ENCODE results near the gene PLCH1.
"Not testable (repeated sequence)": the region's sequence is repeated elsewhere in the genome, so short reads cannot be mapped to it uniquely, and the experiment has no call there.

The PLCH1 gene

DNA sequence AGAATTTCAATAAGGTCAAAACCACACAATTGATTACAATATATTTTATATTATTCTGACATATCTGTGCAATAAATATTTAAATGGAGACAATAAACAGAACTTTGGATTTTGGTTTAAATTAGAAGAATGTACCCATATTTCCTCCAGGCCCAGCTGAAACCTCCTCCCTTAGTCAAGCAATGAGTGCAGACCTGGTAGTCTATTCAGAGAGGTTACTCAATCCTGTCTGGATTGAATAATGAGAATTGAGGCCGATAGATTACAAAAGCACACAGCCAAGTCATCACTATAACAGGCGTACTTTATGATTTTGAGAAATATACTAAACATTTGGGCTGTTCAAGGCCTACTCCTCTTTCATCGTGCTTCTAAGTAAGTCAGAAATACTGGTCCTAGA is 336.9 kb downstream of the PLCH1 start:
- no peak for DNase-seq

DNA sequence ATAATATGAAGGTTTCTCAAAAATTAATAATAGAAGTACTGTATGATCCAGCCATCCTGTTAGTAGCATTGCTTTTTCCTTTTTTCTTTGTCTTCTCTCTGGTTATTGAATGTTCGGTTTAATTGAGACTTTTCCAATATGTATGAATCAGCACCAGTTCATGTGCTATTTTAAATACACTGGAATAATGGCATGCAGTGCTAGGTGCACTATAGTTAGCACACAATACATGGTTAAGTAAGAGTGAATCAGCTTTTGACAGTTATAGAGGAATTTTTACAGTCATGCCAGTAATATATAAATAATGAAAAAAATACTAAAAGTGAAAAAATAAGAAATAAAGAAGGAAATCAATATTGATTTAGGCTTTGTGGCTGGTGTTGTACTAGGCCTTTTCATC is 337.5 kb downstream of the PLCH1 start:
- no peak for DNase-seq

DNA sequence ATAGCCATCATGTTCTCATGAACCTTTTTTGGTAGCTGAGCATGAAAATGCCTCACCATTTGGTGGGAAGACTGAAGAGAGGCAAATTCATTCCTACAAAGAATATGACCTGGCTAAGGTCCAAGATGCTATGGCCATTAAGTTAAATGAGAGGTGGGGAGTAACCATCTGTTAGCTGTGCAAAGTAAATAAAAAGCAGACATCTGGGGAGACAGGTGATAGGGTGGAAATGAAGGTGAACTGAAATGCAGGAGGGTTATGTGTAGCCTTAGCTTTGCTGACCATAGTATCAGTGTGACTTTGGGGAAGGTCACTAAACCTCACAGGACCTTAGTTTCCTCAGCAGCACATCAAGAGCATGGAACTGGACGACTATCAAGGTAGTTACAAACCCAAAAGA is 340.4 kb downstream of the PLCH1 start:
- no peak for DNase-seq

DNA sequence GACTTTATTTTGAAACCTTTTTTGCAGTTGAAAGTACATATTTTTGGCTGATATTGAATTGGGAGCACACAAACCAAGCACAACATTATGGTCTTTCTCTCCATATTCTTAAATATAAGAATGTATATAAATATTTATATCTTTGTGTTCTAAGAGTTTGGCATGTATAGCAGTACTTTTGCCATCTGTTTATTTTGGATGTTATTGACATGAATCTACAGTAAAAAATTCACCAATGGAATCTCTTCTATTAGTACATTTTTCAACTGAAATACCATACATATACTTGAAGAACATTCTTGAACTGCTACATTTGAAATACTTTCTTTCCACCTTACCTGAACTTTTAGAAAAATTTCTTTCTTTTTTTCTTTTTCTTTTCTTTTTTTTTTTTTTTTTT is 342.2 kb downstream of the PLCH1 start:
- DNase-seq, result no peak

DNA sequence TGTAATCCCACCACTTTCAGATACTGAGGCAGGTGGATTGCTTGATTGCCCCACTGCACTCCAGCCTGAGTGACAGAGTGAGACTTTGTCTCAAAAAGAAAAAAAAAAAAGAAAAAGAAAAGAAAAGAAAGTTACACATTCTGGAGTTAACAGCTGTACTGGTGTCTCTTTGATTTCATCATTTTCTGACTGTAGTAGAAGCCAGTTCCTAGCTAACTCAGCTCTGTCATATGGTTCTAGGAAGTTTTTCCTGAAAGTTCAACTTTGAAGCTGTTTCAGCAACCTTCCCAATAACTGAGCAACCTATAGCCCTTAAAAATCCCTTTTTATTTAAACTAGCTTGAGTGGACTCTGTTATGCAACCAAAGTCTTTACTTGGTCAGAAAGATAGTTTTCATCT is 346.8 kb downstream of the PLCH1 start:
- DNase-seq, result no peak

DNA sequence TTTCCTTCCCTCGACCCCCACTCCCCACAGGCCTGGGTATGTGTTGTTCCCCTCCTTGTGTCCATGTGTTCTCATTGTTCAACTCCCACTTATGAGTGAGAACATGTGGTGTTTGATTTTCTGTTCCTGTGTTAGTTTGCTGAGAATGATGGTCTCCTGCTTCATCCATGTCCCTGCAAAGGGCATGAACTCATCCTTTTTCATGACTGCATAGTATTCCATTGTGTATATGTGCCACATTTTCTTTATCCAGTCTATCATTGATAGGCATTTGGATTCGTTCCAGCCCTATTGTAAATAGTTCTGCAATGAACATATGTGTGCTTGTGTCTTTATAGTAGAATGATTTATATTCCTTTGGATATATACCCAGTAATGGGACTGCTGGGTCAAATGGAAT is 350.0 kb downstream of the PLCH1 start:
- not testable (repeated sequence) for DNase-seq

DNA sequence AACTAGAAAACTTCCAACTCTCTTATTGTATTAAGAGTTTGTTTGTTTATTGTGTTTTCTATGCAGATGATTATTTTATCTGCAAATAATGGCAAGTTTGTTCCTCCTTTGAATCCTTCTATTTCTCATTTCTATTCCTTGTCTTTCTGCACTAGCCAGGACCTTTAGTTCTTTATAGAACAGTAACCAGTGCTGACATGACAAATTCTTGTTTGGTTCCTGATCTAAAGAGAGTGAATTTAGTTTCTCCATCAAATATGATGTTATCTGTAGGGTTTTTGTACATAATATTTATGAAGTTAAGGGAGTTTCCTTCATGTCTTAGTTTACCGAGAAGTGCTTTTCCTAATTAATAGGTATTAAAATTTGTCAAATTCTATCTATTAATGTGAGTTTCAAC is 350.6 kb downstream of the PLCH1 start:
- no peak for DNase-seq

DNA sequence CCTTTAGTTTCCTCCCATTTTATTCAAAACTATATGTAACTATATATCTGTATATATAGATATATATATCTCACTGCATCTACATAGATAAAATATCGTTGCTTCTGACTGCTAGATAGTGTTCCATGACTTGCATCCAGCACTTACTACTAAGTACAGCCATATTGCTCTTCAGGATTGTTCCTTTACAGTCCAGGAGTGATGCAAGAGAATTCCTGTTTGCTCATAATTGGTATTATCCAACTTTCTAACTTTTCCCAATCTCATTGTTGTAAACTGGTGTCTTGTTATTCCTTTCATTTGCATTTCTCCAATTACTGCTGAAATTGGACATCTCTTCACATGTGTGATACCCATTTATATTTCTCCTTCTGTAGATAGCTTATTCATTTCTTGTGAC is 351.6 kb downstream of the PLCH1 start:
- no peak for DNase-seq

DNA sequence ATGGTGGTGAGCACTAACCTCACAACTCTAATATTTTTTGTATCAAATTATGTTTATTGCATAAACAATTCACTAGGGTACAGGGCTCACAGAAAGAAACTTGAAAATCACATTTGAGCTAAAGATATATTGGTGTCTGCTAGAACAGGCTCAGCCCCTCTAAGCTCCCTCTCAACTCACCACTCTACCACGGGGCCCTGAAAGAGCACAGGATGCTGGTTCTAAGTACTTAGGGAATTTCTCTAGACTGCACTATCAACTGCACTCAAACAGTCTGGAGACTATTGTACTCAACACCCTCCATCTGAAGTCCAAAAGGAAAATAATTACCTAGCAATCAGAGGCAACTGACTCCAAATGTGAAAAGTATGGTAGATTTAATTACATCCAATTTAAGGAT is 352.7 kb downstream of the PLCH1 start:
- DNase-seq, result no peak

DNA sequence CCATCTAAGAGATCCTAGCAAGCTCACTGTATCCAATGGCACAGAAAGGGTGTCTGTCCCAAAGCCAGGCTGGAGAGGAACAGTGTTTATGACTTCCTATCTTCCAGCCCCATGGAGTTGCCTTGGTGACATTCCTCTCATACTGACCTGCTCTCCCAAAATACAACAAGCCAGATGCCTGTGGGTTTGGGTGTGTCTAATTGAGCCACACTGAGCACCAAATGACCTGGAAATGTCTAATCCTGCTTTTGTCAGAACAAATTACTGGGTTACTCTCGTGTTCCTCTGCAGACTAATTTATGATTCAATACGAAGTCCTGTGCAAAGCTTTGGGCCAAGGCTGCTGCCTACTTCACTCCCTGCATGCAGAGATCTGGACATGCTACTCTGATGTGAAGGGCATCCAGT is 353.3 kb downstream of the PLCH1 start:
- DNase-seq, result no peak

DNA sequence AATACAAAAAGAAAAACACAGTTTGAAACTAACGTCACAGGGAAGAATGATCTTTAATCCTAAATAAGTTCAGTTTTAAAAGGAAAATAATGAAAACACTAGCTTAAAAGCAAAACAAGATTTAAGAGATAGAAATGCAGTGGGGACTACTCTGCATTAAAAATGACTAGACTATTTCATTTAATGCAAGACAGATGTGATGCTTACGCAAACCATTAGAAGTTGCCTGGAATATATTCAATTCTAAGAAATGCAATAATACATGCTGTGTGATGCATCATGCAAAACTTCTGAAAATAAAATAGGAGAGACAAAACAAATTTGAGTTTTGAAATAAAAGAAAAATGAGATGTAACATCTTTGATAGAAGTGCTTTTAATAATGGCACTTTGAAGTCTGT is 353.8 kb downstream of the PLCH1 start:
- DNase-seq, result no peak

DNA sequence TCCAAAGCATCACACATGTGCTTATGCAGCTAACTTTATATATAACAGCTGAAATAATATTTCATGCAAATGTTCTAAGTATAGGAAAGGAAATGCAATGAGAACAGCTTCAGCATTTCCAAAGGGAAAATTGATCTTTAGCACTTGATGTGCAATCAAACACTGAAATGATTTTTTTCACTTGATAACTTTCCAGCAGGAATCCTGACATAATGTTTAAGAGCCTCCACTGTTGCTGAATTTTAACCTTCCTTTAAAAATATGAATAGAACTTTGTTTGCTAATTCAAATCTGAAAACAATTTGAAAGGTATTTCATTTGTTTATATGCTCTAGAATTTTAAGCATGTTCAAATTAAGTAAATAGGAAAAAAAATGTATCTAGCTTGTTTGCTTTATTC is 354.5 kb downstream of the PLCH1 start:
- DNase-seq, result no peak

DNA sequence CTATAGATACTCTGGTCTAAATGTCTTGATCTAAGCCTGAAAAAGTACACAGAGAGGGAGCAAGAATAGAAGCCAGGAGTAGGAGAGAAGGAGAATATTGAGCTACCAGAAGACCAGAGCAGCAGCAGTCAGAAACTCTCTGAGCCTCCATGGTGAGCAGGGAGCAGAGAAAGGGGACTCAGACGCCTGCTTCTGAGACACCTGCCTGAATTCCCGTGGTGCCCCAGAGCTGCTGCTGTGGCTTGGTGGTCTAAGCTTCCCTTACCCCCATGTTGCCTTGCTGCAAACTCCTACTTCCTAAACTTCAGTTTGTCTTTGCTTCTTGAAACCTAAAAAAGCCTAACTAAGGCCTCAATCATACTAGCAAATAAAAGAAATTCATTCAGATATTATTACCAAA is 356.5 kb downstream of the PLCH1 start:
- no peak for DNase-seq

DNA sequence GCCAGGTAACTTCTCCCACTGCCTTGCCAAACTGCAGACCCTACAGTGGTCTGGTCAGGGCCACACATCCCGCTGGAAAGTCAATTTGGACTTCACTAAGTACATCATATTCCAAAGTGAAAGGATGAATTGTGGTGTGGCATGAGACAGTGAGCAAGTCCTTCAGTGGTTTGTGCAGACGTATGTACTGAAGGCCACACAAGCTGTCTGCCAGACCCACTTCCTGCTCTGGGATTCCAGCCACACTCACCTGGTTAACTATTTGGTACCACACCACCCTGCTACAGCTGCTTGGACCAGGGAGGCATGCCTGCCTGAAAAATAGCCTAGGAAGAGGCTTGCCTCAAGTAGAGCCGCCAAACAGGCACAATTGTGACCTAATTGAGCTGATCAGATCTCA is 357.3 kb downstream of the PLCH1 start:
- no peak for DNase-seq

DNA sequence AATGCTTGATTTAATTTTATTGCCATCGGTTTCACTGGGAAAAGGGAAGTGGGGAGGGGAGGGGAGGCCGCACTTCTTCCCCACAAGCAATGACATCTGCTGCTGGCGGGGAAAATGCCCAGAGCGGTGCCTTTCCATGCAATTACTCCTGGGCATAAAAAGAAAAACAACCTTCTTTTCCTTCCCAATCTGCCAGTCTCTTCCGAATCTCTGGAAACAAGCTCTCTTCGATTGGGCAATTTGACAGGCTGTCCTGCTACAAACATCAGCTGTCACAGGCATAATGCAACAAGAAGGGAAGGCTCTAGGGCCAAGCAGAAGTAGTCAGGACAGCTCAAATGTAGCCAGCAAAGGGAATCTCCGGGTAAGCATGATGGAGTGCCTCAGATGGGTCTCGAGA is 358.0 kb downstream of the PLCH1 start:
- no peak for DNase-seq

DNA sequence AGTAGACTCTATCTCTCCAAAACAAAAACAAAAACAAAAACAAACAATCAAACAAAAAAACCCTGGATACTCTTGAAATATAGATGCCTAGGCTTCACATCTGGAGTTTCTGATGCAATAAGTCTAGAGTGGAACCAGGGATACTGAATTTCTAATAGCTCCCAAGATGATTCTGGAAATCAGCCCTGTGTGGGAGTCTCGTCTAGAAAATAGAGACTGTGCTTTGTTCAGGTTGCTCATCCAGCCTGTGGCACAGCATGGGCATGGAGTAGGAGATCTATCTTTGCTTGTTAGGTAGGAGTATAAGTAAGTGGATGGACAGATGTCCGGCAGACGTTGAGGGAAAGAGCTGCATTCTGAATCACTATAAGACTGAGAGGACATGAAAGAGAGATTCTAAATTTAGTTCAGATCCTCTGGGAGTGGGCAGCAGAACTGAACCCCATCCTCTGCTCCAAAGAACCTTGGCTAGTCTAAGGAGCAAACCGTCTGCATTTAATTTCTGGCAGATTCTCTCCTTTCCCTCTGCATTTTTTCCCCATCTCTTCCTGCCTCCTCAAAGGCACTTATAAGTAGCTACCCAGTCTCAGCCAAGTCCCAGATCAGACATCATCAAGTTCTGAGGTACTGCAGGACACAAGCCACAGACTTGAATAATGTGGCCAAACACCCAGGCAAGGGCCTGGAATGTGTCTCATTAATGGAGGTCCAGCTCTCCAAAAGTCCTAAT is 358.8 kb downstream of the PLCH1 start:
- DNase-seq, result no peak

DNA sequence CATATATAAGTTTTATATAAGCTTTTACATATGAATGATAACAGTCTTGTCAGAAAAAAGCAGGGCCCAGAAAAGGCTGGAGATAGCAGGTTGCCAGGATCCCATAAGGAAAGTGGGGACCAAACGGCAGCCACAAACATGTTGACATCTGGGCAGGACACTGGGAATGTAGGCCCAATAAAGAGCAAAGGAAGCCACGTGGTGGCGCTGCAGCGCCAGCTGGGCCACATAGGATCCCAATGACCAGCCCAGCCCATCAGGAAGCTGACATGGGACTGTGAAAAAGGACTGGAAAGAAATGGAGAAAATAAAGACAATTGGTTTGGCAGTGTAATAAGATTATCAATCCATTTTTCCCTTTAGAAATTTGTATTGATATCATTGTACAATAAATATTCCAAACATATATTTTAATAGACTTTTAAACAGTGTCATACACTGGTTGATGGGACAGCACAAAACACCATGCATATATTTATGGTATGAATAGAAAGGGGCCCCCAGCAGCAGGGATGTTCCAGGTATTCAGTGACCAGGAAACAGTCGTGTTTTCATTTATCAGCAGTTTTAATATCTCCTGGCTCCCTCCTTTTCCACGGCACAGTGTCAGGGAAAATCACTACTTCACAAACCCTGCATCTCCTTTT is 362.4 kb downstream of the PLCH1 start:
- no peak for DNase-seq

DNA sequence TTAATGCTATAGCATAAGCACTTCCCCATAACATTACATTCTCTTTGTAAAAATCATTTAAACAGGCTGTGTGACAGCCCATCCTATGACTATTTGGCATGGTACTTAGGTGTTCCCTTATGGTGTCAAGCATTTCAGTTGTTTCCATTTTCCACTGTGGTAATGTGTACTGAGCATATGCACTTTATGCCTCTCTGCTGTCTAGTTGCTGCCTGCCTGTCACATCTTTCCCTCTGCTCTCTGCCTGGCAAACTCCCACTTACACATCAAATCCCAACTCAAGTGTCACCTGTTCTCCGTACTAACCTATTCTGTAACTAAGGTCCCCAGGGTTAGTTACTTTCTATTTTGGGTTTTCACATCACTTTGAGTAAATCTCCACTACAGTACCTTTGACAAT is 367.0 kb downstream of the PLCH1 start:
- DNase-seq, result no peak

DNA sequence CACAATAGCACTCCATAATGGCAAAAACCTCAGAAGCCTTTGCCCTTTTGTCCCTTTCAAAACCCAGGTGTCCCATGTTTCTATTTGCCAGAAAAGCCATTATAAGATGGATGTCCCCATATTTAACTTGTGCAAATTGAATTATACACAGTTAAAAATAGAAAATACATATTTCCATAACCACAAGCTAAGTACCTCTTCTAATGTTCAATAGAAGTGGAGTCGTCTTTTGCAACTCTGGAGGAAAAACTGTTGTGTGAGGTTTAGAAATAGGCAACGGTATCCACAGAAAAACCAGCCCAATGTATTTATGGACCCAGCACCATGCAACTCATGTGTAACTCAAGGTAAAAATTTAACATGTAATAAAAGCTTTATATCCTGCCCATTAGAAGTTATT is 367.8 kb downstream of the PLCH1 start:
- DNase-seq, result no peak

DNA sequence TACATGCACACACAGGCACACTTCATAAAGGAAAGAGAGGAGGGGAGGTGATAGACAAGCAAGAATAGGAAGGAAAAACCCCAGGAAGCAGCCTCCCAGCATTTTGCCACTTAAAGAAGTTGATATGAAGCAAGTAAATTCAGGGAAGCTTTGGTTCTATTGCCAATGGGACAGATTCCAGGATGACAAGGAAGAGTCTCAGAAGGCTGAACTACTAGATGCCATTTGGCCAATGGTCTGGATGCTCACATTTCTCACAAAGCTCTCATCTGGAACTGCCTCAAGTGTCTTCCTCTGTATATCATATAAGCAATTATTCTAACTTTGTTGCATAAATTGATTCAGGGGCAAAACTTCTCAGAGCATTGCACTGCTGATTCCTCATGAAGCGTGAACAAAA is 372.6 kb downstream of the PLCH1 start:
- no peak for DNase-seq

DNA sequence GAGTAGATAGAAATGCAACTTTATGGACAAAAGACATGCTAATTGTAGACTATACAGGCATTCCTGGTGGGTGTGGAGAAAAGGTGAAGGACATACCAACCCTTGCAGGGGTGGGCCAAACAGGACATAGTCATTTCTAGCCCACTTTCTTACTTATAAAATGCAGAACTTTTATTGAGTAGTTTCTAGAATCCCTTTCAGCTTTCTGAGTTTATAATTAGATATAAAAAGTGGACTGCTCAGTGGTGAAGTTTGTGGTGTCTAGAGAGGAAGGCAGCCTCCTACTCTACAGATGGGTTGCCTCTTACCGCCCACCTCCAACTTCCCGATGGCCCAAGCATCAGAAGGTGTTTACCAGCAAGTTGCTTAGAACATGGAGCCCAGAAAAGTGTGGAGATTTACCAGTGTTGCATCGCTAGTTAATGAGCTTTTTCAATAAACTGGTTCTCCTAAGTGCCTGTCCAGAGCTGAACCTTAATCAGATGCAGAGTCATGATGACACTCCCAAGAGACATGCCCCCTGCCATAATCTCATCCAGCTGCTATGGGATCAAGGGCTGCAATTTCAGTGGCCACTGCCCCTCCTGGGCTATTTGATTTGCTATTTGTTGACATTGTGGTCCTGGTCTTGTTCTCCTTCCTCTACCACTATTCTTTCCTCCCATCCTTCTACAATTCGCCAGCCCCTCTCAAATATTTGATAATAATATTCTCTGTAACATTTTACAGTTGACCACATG is 373.9 kb downstream of the PLCH1 start:
- no peak for DNase-seq

DNA sequence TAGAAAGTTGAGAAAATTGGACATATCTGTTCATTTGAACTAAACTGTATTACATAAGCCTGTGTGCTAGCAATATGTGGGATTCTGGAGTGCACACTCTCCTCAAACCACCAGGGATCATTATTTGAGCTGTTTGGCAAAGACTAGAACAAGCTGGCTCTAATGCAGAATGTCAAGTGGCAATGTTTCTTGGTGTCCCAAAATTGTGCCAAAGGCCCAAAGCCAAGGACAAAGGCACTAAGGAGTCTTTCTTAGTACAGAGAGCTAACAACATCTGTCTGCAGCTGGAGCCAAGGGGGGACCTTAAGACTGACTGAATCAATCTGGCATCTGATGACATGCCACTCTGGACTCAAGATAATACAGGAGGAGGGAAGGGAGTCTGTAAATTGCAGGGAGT is 374.7 kb downstream of the PLCH1 start:
- DNase-seq, result no peak

DNA sequence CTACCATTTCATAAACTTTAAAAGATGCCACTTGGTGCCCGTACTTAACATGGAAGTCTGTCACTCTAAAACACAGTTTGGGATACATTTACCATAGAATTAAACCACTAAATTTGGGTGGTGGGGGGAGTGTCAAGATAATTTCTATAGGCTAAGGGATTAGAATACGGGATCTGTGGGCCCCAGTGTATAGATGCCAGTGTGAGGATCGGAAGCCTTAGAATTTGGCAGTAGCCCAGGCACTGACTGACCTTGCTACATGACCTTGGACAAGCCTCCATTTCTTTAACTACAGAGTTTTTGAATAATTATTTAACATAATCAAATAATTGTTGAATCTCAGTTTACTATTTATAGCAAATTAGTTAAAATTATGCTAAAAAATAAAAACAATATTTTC is 375.1 kb downstream of the PLCH1 start:
- no peak for DNase-seq

DNA sequence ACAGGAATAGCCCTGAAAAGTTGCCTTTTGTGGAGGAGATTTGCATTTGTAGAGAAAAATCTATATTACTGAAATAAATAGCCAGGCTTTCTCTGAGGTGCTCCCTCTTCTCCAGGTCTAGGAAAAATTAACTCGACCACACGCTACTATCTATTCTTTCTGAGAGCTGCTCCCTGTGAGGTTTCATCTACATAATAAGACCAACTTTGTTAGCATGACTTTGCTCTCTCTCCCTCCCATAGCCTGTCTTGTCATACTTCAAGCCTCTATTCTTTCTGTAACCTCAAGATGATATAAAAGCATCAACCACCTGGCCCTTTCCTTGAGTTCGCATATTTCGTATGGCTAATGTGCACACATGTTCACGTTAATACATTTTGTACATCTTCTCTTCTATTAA is 375.6 kb downstream of the PLCH1 start:
- no peak for DNase-seq
